Cerebellar nuclear complex (tissue), 1 donor: Measurements from ENCODE around the gene FAM118B.
"Not testable (repeated sequence)": the region's sequence is repeated elsewhere in the genome, so short reads cannot be mapped to it uniquely, and the experiment has no call there.

Source experiments
- DNase-seq, 2 experiments: peaks; one replicate each; lab custom pipeline; 2025; lab: John Stamatoyannopoulos, UW

Gene FAM118B

DNA sequence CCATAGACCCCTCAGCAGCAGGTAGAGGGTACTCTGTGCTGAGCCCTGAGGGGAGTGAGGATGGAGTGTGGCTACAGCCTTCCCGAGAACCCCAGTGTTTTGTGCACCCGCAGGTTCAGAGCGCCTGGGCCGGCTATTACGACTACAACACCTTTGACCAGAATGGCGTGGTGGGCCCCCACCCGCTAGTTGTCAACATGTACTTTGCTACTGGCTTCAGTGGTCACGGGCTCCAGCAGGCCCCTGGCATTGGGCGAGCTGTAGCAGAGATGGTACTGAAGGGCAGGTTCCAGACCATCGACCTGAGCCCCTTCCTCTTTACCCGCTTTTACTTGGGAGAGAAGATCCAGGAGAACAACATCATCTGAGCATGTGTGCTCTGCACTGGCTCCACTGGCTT is 65.7 kb downstream of the FAM118B start:
- DNase-seq = no peak

- no peak for DNase-seq
Measured at GRCh38 chr11:126277780-126278179, 66.2 kb downstream of the FAM118B start.

GRCh38 chr11:126279191-126279590 is 67.6 kb downstream of the FAM118B start:
- DNase-seq = no peak

DNA sequence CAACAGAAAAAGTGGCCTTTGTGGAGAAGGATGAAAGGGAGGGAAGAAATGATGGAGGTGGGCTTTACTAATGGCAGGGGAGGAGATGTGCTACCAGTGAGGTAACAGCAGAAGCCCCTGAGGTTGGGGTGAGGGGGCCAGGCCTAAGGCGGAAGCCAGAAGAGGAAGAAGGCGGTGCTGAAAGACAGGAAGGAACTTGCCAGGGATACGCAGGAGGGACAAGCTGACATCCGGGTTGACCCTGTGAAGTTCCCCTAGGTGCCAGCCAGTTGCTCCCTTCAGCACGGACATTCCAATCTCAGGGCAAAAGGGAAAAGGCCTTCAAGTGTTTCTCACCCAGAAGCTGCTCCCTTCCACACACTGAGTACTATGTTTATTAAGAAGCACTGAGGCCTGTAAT is 69.0 kb downstream of the FAM118B start:
- no peak for DNase-seq

DNA sequence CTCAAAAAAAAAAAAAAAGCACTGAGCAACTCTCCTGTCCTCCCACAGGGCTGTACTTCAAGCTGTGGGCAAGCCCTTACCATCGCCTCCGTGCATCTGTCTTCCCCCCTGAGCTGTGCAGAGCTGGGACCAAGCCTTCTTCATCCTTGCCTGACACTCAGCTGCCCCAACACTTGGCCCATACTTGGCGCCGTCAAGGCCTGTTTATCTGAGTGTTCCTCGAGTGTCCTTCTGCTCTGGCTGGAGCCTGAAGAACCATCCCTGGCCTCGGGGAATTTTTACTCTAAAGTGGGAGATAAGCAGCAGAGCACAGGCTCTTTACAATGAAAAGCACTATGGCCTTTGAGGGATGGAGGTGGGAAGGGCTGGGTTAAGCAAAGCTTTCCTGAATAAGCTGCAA is 69.7 kb downstream of the FAM118B start:
- no peak for DNase-seq

DNA sequence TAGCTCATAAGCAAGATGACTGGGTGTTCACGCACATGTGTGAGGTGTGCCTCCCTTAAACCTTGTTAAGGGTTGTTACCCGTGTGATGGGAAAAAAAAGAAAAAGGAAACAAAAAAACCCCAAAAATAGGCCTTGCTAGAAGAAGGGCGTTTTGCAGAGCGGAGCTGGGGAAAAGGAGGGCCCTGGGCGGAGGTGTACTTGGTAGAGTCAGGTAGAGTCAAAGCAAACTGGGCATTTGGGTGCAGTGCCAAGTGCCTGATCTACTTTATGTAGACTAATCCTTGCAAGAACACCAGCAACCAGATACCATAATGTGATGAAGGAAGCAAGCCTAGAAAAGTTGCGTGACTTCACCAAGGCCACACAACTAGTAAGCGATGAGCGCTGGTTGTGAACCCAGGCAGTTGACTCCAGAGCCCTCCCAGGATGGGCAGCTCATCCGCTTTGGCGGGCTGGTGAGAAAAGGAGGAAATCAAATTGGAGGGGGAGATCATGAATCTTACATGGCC is 70.1 kb downstream of the FAM118B start:
- DNase-seq = no peak

DNA sequence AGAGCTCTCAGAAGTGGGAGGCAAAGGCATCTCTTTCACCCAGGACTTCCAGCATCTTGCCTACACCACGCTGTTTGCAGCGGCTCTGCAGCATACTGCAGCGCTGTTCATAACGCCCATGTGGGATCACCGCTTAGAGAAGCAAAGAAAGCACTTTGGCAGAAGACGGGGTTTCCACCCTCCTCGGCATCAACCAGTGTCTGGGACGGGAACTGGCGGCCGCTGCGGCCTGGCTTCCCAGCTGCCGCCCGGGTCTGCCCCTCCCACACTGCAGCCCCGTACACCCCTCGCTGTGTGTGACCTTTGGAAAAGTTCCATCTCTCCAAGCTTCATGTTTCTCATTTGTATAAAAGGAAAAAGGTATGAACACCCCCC is 70.8 kb downstream of the FAM118B start:
- no peak for DNase-seq

GRCh38 chr11:126282736-126283591 is 71.4 kb downstream of the FAM118B start, which contains the start of gene TIRAP:
Gene TIRAP, plus strand, starts transcription at chr11:126283093. Its CDS starts 7,802 bp downstream, at chr11:126290895.
- peak in 1 of 2 experiments; percentile 17 for DNase-seq

DNA sequence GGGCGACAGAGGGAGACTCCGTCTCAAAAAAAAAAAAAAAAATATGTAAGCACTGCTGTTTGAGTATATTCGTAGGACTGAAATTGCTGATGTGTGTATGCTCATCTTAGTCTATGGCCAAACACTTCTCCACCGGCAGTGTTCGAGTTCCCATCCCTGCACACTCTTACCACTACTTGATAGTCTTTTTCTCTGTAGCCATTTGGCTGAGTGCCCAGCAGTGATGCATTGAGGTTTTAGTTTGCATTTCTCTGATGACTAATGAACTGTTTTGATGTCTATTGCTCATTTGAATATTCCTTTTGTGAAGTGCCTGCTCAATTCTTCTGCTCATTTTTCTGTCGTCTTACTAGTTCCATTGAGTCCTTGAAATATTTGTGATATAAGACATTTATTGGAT is 73.2 kb downstream of the FAM118B start:
- DNase-seq = no peak

DNA sequence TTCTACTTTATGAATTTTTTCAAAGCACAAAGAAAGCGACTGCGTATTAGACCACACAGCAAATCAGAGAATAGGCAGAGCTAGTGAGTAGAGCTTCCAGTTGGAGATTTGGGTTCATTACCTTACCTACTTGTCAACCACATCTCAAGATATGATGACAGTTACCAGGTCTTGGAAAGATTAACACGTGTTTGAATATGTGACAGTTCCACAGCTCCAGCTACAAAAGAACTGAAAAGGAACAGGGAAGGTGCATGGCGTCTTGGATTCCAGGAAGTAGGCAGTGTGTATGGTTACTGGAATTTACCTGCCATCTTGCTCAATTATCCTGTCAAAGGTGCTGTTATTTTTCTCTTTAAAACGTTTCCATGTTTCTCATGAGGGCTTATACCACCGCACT is 76.7 kb downstream of the FAM118B start:
- no peak for DNase-seq

- no peak for DNase-seq
Measured at GRCh38 chr11:126290887-126291286, 79.3 kb downstream of the FAM118B start.

DNA sequence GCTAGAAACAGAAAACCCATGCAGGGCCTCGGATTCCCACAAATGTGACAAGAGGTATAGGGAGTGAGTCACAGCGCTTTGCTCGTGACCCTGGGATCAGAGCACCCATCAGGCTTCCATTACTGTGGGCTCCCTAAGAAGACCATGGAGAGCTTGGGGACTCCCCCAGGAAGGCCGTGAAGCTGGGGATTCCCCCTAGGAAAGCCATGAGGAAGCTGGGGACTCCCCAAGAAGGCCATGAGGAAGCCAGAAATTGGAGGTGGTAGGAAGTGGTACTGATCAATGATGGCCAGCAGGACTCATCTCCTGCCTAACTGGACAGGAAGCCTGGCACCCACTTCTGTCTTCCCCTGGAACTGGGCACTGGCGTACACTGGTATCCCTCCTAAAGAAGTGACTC is 82.1 kb downstream of the FAM118B start:
- no peak for DNase-seq

- no peak for DNase-seq
Measured at GRCh38 chr11:126297004-126297403, 85.4 kb downstream of the FAM118B start.

DNA sequence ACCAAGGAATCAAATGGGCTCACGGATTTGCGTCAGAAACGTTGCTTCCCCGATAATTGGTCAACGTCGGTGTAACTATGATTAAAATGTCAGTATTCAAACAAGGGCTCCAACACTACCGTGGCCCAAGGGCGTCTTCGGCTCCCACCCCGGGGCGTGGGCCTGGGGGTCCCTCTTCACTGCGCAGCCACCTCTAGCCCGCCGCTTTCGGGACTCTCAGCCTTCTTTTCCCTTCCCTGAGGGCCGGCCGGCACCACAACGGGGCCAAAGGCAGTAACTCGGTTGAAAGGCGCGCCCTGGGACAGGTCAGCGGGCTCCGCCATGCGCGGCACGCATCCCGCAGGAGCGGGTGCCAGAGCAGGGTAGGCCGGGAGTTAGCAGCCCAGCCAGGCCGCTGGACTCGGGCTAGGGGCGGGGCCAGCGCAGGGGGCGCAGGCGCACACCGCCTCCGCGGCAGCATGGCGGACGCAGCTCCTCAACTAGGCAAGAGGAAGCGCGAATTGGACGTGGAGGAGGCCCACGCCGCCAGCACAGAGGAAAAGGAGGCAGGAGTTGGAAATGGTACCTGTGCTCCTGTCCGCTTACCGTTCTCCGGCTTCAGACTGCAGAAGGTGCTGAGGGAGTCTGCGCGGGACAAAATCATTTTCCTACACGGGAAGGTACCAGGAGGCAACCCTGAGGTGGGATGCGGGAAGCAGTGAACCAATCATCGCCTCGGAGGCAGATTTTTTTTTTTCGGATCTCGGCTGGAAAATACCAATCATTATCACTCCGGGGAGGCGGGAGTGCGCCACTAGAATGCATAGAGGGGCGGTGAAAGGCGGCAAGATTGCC is 92.3 kb downstream of the FAM118B start, which contains the start of gene DCPS:
Gene DCPS, plus strand, starts transcription at position 438 of the 834 bp plus-strand sequence. Its CDS starts 21 bp downstream, at position 459.
- DNase-seq = peak; percentile 58 to 87

GRCh38 chr11:126304457-126305075 is 93.0 kb downstream of the FAM118B start:
- no peak for DNase-seq

DNA sequence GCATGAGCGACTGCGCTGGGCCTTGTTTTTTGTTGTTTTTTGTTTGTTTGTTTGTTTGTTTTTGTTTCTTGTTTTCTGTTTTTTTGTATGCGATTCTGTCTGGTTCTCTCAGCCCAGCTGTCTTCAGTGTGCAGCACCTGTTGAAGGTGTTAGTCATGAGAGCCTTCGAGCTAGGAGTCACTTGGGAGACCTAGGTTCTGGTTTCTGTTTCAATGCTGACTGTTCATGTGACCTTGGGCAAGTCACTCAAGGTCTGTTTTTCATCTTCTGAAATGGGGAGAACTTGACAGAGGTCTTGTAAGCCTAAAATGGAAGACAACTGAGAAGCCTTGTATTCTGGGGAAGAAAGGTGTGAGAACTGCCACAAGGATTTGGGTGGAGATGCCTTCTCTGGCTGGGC is 94.1 kb downstream of the FAM118B start:
- no peak for DNase-seq

DNA sequence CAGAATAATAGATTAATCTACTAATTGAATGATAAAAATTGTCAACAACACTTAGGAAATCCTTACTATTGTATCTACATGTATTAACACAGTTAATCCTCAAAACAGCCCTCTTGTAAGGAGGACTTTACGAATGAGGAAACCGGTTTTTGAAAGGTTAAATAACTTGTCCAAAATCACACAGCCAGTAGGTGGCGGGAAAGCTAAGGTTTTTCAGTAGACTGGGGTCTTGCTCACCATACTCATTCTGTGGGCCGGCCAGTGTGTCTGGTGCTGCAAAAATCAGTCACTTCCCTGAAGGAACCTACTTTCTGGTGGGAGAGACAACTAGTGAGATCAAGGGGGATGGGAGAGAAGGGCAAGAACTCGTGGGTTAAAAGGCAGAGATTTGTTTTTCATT is 96.1 kb downstream of the FAM118B start:
- DNase-seq = no peak

GRCh38 chr11:126308271-126308671 is 96.7 kb downstream of the FAM118B start:
- DNase-seq = no peak

DNA sequence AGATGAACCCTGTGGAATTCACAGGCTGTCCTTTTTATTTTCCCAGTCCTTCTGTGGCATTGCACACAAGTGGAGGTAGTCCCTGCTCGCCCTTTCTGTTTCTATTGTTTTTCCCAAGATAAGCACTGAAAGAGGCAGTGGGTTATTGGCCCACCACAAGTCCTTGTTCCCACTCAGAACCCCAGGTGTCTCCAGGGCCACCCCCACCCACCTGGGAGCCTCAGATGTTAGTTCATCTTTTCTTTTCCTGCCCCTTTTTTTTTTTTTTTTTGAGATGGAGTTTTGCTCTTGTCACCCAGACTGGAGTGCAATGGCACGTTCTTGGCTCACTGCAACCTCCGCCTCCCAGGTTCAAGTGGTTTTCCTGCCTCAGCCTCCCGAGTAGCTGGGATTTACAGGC is 97.2 kb downstream of the FAM118B start:
- not testable (repeated sequence) for DNase-seq

GRCh38 chr11:126310200-126310991 is 98.8 kb downstream of the FAM118B start:
- peak in 1 of 2 experiments; percentile 33 for DNase-seq

GRCh38 chr11:126310992-126311310 is 99.4 kb downstream of the FAM118B start:
- no peak for DNase-seq
